IMR-90 (cell line): ENCODE results near the gene XRCC3. TPM values are rescaled to one million over a fixed set of nuclear protein-coding genes. Genes with fewer than 3 reads are reported as not detected.

Experiments
- ATAC-seq: fragments of 200-7000 bp; cut with Tn5 transposase; 2 replicates; pipeline ENCODE4 v1.9.1; 2020; ENCODE audit warnings: low read depth, mild to moderate bottlenecking, moderate library complexity
- BruUV-seq: library from RNA; stranded (reverse); fragments of 400-500 nt; replicated peaks from 2 replicates; lab custom pipeline; 2021; lab: Mats Ljungman, UMichigan
- CTCF ChIA-PET: fragments of 300-600 bp; formaldehyde crosslinking; extraction: SDS; loops from one replicate; lab custom pipeline; 2021; ENCODE audit warnings: antibody characterized with exemption; lab: Yijun Ruan, JAX
- POLR2A ChIA-PET: fragments of 300-600 bp; sonication (Branson Sonifier 250); formaldehyde crosslinking; loops from one replicate; lab custom pipeline; 2022; ENCODE audit warnings: antibody characterized with exemption; ENCODE audit not compliant: unreplicated experiment; lab: Charles Lee
- DNase-seq: peaks from one replicate; pipeline ENCODE4 v3.0.0; 2013
- H2AFZ ChIP-seq: replicated peaks from 2 replicates; pipeline ENCODE3; 2013; ENCODE audit warnings: low read length, mild to moderate bottlenecking; ENCODE audit not compliant: poor library complexity
- H2AK5ac ChIP-seq: 2 replicates; pipeline ENCODE4 v1.6.1; 2013; ENCODE audit warnings: low read depth, low read length, inconsistent platforms
- H2AK9ac ChIP-seq: replicated peaks from 2 replicates; pipeline ENCODE3; 2013; ENCODE audit warnings: mild to moderate bottlenecking, low read depth, low read length, moderate library complexity; ENCODE audit not compliant: poor library complexity
- H2BK120ac ChIP-seq: 2 replicates; pipeline ENCODE4 v1.6.1; 2013; ENCODE audit warnings: low read depth, low read length, inconsistent platforms
- H2BK15ac ChIP-seq: 3 replicates; pipeline ENCODE4 v1.6.1; 2013; ENCODE audit warnings: low read depth, low read length, inconsistent platforms
- H2BK20ac ChIP-seq: 2 replicates; pipeline ENCODE4 v1.6.1; 2013; ENCODE audit warnings: low read depth, mild to moderate bottlenecking, inconsistent platforms, low read length, moderate library complexity
- H2BK5ac ChIP-seq: 2 replicates; pipeline ENCODE4 v1.6.1; 2013; ENCODE audit warnings: mild to moderate bottlenecking, low read depth, low read length, inconsistent platforms; ENCODE audit not compliant: poor library complexity, severe bottlenecking
- H3K14ac ChIP-seq: replicated peaks from 2 replicates; pipeline ENCODE4 v1.6.1; 2013; ENCODE audit warnings: low read depth, low read length, inconsistent platforms
- H3K18ac ChIP-seq: 2 replicates; pipeline ENCODE4 v1.6.1; 2013; ENCODE audit warnings: low read depth, low read length, control low read depth
- H3K23ac ChIP-seq: 2 replicates; pipeline ENCODE4 v1.6.1; 2013; ENCODE audit warnings: low read depth, low read length, inconsistent platforms
- H3K27ac ChIP-seq: 2 replicates; pipeline ENCODE4 v1.5.1; 2013; ENCODE audit warnings: mild to moderate bottlenecking, control low read depth, low read length; ENCODE audit not compliant: insufficient read depth
- H3K27me3 ChIP-seq: 2 replicates; pipeline ENCODE4 v1.6.1; 2013; ENCODE audit warnings: low read length; ENCODE audit not compliant: control insufficient read depth, insufficient read depth
- H3K36me3 ChIP-seq: 2 replicates; pipeline ENCODE4 v1.6.1; 2013; ENCODE audit warnings: low read length, mixed read lengths; ENCODE audit not compliant: control insufficient read depth, insufficient read depth
- H3K4ac ChIP-seq: 2 replicates; pipeline ENCODE4 v1.6.1; 2013; ENCODE audit warnings: low read depth, low read length, inconsistent platforms
- H3K4me1 ChIP-seq: 2 replicates; pipeline ENCODE4 v1.6.1; 2013; ENCODE audit warnings: low read length, mixed read lengths; ENCODE audit not compliant: control insufficient read depth, insufficient read depth
- H3K4me2 ChIP-seq: 2 replicates; pipeline ENCODE4 v1.6.1; 2013; ENCODE audit warnings: low read depth, mild to moderate bottlenecking, control low read depth, low read length, moderate library complexity
- H3K4me3 ChIP-seq: 2 replicates; pipeline ENCODE4 v1.5.1; 2013; ENCODE audit warnings: low read depth, mild to moderate bottlenecking, control low read depth, low read length, moderate library complexity; ENCODE audit not compliant: insufficient read depth
- H3K56ac ChIP-seq: 2 replicates; pipeline ENCODE4 v1.6.1; 2013; ENCODE audit warnings: low read length, inconsistent platforms; ENCODE audit not compliant: insufficient read depth; ENCODE audit errors: extremely low read depth
- H3K79me1 ChIP-seq, 2 experiments: 2 replicates each; pipeline ENCODE4 v1.6.1; 2013; ENCODE audit warnings: low read length in 2 of 2, inconsistent platforms in 1 of 2, low read depth in 1 of 2
- H3K9ac ChIP-seq: 2 replicates; pipeline ENCODE4 v1.6.1; 2013; ENCODE audit warnings: low read depth, low read length, control low read depth
- H3K9me1 ChIP-seq: 2 replicates; pipeline ENCODE4 v1.6.1; 2013; ENCODE audit warnings: low read length, inconsistent platforms; ENCODE audit not compliant: insufficient read depth
- H3K9me3 ChIP-seq: 2 replicates; pipeline ENCODE4 v1.6.1; 2013; ENCODE audit warnings: low read length; ENCODE audit not compliant: control insufficient read depth, insufficient read depth
- H4K20me1 ChIP-seq: 2 replicates; pipeline ENCODE4 v1.6.1; 2013; ENCODE audit warnings: low read length, inconsistent platforms; ENCODE audit not compliant: insufficient read depth
- H4K5ac ChIP-seq: 2 replicates; pipeline ENCODE4 v1.6.1; 2013; ENCODE audit warnings: mild to moderate bottlenecking, low read depth, low read length, control low read depth
- H4K8ac ChIP-seq, 2 experiments: 2 replicates each; pipeline ENCODE4 v1.6.1; 2013; ENCODE audit warnings: low read depth in 2 of 2, low read length in 2 of 2, control low read depth in 1 of 2, inconsistent platforms in 1 of 2
- H4K91ac ChIP-seq: 2 replicates; pipeline ENCODE4 v1.6.1; 2013; ENCODE audit warnings: low read depth, low read length, inconsistent platforms; ENCODE audit not compliant: insufficient read depth
- CEBPB ChIP-seq: IDR thresholded peaks from 2 replicates; pipeline ENCODE4 v1.6.1; 2012; ENCODE audit warnings: low read depth, low read length, improper control_type of control experiment
- NFE2L2 ChIP-seq: fragments of 150-350 bp; IDR thresholded peaks from 2 replicates; pipeline ENCODE4 v1.6.1; 2016; ENCODE audit warnings: low read depth, mild to moderate bottlenecking, low read length
- RCOR1 ChIP-seq: IDR thresholded peaks from 2 replicates; pipeline ENCODE4 v1.6.1; 2012; ENCODE audit warnings: mild to moderate bottlenecking, low read length, improper control_type of control experiment; ENCODE audit not compliant: insufficient replicate concordance
- RFX5 ChIP-seq: IDR thresholded peaks from 2 replicates; pipeline ENCODE4 v1.8.0; 2012; ENCODE audit warnings: low read depth, mild to moderate bottlenecking, low read length, moderate library complexity
- WGBS, 2 experiments: methylation state at CpG; one replicate each; pipeline versions ENCODE4 v1.1.5 to v1.1.7; 2013; ENCODE audit warnings: missing lambda C conversion rate in 2 of 2; ENCODE audit not compliant: insufficient read length in 1 of 2; ENCODE audit errors: extremely low coverage in 2 of 2; 5-methylcytosine and 5-hydroxymethylcytosine counted together
- dilution Hi-C: fragments of 300-500 bp; cut with HindIII; formaldehyde crosslinking; loops from one replicate; pipeline ENCODE4 v1.14.3; 2018; ENCODE audit warnings: low sequenced_read_pairs; ENCODE audit not compliant: unreplicated experiment
- in situ Hi-C: fragments of 300-500 bp; cut with MboI; formaldehyde crosslinking; loops from 3 replicates; pipeline ENCODE4 v1.14.3; 2019; ENCODE audit warnings: low sequenced_read_pairs, inconsistent platforms, mixed read lengths
- intact Hi-C: fragments of 100-400 bp; cut with micrococcal nuclease; formaldehyde crosslinking; loops from 2 replicates; pipeline ENCODE4 v1.10.0; 2022
- polyA plus RNA-seq, 3 experiments: library from polyadenylated mRNA; depleted of rRNA; stranded (reverse); fragments of >200 nt; gene quantifications; 2 replicates each; pipeline ENCODE4 v1.2.3, GENCODE V29; 2012; ENCODE audit warnings: low replicate concordance in 1 of 3
- total RNA-seq: library from RNA; depleted of rRNA; stranded (reverse); fragments of >200 nt; gene quantifications from 2 replicates; pipeline ENCODE4 v1.2.3, GENCODE V29; 2012
- TF ChIP-seq, protein P1 (sequence below): conservative IDR thresholded peaks from 2 replicates; pipeline ENCODE4 v1.5.1; 2012; ENCODE audit warnings: mild to moderate bottlenecking, low read depth, low read length, improper control_type of control experiment

The XRCC3 gene
- total and polyA plus RNA-seq, 2 of the 4 experiments (the other 2 are of a cell fraction), result 8.1 to 9.5 TPM

DNA sequence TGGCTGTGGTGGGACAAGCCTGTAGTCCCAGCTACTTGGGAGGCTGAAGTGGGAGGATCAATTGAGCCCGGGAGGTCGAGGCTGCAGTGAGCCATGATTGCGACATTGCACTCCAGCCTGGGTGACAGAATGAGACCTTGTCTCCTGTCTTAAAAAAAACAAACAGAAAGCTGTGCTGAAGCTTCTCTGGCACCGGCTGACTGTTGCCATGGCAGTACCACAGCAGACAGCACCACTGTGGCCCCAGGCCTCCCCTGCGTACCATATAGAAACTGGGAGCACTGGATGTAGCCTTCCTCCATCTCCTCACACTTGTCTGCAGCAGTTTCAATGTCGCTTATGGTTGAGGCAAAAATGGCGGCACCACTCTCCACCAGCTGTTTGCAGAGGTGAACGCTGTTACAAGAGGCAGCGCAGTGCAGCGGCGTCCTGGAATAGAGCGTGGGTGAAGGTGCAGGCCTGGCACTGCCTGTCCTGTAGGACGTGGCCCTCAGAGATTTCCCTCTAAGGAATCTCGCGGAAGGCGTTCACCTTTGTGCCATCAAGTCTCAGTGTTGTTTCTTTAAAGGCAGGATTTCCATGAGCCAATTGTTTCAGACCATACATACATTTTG, 22.3 kb upstream of the XRCC3 start:
- H2BK120ac ChIP-seq, result no peak overlapping the region
- CTCF ChIA-PET, result no interaction called here
- in situ Hi-C loops, result no loop called here
- H4K8ac ChIP-seq, result no peak overlapping the region
- H3K4me3 ChIP-seq, result no peak overlapping the region
- H3K27ac ChIP-seq, result no peak overlapping the region
- no peaks in the 10 kb centered on the region for H3K9me3 ChIP-seq
- TF ChIP-seq RFX5 (no peak), CEBPB (peak; percentile 76), NFE2L2 (no peak), RCOR1 (no peak)
- TF ChIP-seq, protein P1, sequence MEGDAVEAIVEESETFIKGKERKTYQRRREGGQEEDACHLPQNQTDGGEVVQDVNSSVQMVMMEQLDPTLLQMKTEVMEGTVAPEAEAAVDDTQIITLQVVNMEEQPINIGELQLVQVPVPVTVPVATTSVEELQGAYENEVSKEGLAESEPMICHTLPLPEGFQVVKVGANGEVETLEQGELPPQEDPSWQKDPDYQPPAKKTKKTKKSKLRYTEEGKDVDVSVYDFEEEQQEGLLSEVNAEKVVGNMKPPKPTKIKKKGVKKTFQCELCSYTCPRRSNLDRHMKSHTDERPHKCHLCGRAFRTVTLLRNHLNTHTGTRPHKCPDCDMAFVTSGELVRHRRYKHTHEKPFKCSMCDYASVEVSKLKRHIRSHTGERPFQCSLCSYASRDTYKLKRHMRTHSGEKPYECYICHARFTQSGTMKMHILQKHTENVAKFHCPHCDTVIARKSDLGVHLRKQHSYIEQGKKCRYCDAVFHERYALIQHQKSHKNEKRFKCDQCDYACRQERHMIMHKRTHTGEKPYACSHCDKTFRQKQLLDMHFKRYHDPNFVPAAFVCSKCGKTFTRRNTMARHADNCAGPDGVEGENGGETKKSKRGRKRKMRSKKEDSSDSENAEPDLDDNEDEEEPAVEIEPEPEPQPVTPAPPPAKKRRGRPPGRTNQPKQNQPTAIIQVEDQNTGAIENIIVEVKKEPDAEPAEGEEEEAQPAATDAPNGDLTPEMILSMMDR, result no peak
- dilution Hi-C loops, result no loop called here
- H2AK9ac ChIP-seq, result no peak overlapping the region
- H3K4ac ChIP-seq, result no peak overlapping the region
- H4K5ac ChIP-seq, result no peak overlapping the region
- H3K23ac ChIP-seq, result no peak overlapping the region
- WGBS, 2 experiments, result 80% methylated on average over 8 of the region's 16 CpGs; no CpG with 5 or more reads in 1 of the 2 experiments
- H3K4me1 ChIP-seq, result peaks cover 2% of the 10 kb centered on the region; the same call in 1 of the 2 replicates
- no peak overlapping the region for H2BK5ac ChIP-seq
- H3K9ac ChIP-seq, result no peak overlapping the region
- DNase-seq (no peak), ATAC-seq (no peak)
- H3K18ac ChIP-seq, result no peak overlapping the region
- H2AK5ac ChIP-seq, result no peak overlapping the region
- 0 out of 4 replicates have a peak, but pooled peaks cover 0 to 2% of the 10 kb centered on the region in 2 experiments for H3K79me1 ChIP-seq
- no peaks in the 10 kb centered on the region for H3K27me3 ChIP-seq
- POLR2A ChIA-PET, result no interaction called here
- peaks cover 17% of the 10 kb centered on the region for H3K36me3 ChIP-seq
- intact Hi-C loops, result no loop called here
- no peak overlapping the region for H2BK20ac ChIP-seq
- H3K4me2 ChIP-seq, result no peak overlapping the region
- no peak overlapping the region for H2BK15ac ChIP-seq
- H4K91ac ChIP-seq, result no peak overlapping the region
- no TSS peak for BruUV-seq
- no peak overlapping the region for H3K14ac ChIP-seq
- no peak overlapping the region for H2AFZ ChIP-seq
- no peaks in the 10 kb centered on the region; the same call in 1 of the 2 replicates for H4K20me1 ChIP-seq
- H3K9me1 ChIP-seq, result peaks cover 4% of the 10 kb centered on the region; the same call in 1 of the 2 replicates
- H3K56ac ChIP-seq, result no peak overlapping the region
